Liver (tissue), 9 donors: ENCODE data around the gene LPAR2. TPM values are rescaled to one million over a fixed set of nuclear protein-coding genes. Genes with fewer than 3 reads are reported as not detected.
A peak's percentile ranks its signal among the peaks of the same experiment; 100 is the strongest.

Source experiments
- DNase-seq: peaks from one replicate; pipeline ENCODE4 v3.0.0-alpha.2; 2017; ENCODE audit warnings: low spot score
- H3K27ac ChIP-seq, 2 donors: one replicate each; pipeline ENCODE4 v1.7.0; 2013; ENCODE audit warnings: inconsistent platforms in 2 of 2, low read length in 2 of 2, control low read depth in 1 of 2, low read depth in 1 of 2, mild to moderate bottlenecking in 1 of 2
- H3K27me3 ChIP-seq, 4 donors: one replicate each; pipeline versions ENCODE4 v1.6.1 to v1.7.0; 2013; ENCODE audit warnings: low read length in 3 of 4, inconsistent platforms in 1 of 4, mild to moderate bottlenecking in 1 of 4, moderate library complexity in 1 of 4; ENCODE audit not compliant: control insufficient read depth in 4 of 4, insufficient read depth in 4 of 4
- H3K36me3 ChIP-seq, 4 donors: one replicate each; pipeline versions ENCODE4 v1.6.1 to v1.7.0; 2013; ENCODE audit warnings: low read length in 3 of 4, mild to moderate bottlenecking in 3 of 4, low read depth in 1 of 4, moderate library complexity in 1 of 4; ENCODE audit not compliant: control insufficient read depth in 4 of 4, insufficient read depth in 3 of 4
- H3K4me1 ChIP-seq, 4 donors: one replicate each; pipeline versions ENCODE4 v1.6.1 to v1.7.0; 2013; ENCODE audit warnings: low read length in 3 of 4, mild to moderate bottlenecking in 3 of 4, moderate library complexity in 1 of 4; ENCODE audit not compliant: control insufficient read depth in 4 of 4, insufficient read depth in 4 of 4
- H3K4me3 ChIP-seq, 3 donors: one replicate each; pipeline versions ENCODE4 v1.6.1 to v1.7.0; 2013; ENCODE audit warnings: low read length in 3 of 3, control low read depth in 1 of 3, low read depth in 1 of 3, mild to moderate bottlenecking in 1 of 3
- H3K9ac ChIP-seq, 2 donors: one replicate each; pipeline ENCODE4 v1.7.0; 2013; ENCODE audit warnings: low read length in 2 of 2, mild to moderate bottlenecking in 2 of 2, moderate library complexity in 2 of 2, control low read depth in 1 of 2, low read depth in 1 of 2
- H3K9me3 ChIP-seq, 4 donors: one replicate each; pipeline versions ENCODE4 v1.6.1 to v1.7.0; 2013; ENCODE audit warnings: low read length in 3 of 4; ENCODE audit not compliant: control insufficient read depth in 4 of 4
- ATF3 ChIP-seq: IDR thresholded peaks from 2 replicates; pipeline ENCODE4 v1.6.1; 2016; ENCODE audit warnings: antibody characterized with exemption
- CTCF ChIP-seq: fragments of 150-350 bp; IDR thresholded peaks from 2 replicates; pipeline ENCODE4 v1.5.1; 2017; ENCODE audit warnings: improper control_type of control experiment, low read depth, low read length; ENCODE audit not compliant: missing input control
- EGR1 ChIP-seq, 2 donors: IDR thresholded peaks; 2 replicates each; pipeline ENCODE4 v1.6.1; 2016 to 2018; ENCODE audit warnings: antibody characterized with exemption in 2 of 2, low read depth in 2 of 2
- FOXA1 ChIP-seq: IDR thresholded peaks from 2 replicates; pipeline ENCODE4 v1.6.1; 2016; ENCODE audit warnings: antibody characterized with exemption
- HNF4A ChIP-seq, 2 donors: conservative IDR thresholded peaks; 2 replicates each; pipeline ENCODE4 v1.6.1; 2016; ENCODE audit warnings: antibody characterized with exemption in 2 of 2, mild to moderate bottlenecking in 2 of 2
- HNF4G ChIP-seq: IDR thresholded peaks from 2 replicates; pipeline ENCODE4 v1.6.1; 2016; ENCODE audit warnings: antibody characterized with exemption
- JUND ChIP-seq, 2 donors: IDR thresholded peaks; 2 replicates each; pipeline ENCODE4 v1.6.1; 2016; ENCODE audit warnings: antibody characterized with exemption in 2 of 2
- MAX ChIP-seq: IDR thresholded peaks from 2 replicates; pipeline ENCODE4 v1.6.1; 2016; ENCODE audit warnings: antibody characterized with exemption
- NR2F2 ChIP-seq: IDR thresholded peaks from 2 replicates; pipeline ENCODE4 v1.6.1; 2016; ENCODE audit warnings: antibody characterized with exemption
- RAD21 ChIP-seq, 2 donors: IDR thresholded peaks; 2 replicates each; pipeline ENCODE4 v1.6.1; 2016; ENCODE audit warnings: antibody characterized with exemption in 2 of 2, mild to moderate bottlenecking in 2 of 2
- RXRA ChIP-seq, 2 donors: IDR thresholded peaks; 2 replicates each; pipeline ENCODE4 v1.6.1; 2017 to 2018; ENCODE audit warnings: antibody characterized with exemption in 2 of 2, mild to moderate bottlenecking in 1 of 2
- SP1 ChIP-seq: IDR thresholded peaks from 2 replicates; pipeline ENCODE4 v1.6.1; 2018; ENCODE audit warnings: antibody characterized with exemption, mild to moderate bottlenecking
- TAF1 ChIP-seq: conservative IDR thresholded peaks from 2 replicates; pipeline ENCODE4 v1.6.1; 2016; ENCODE audit warnings: antibody characterized with exemption, mild to moderate bottlenecking
- YY1 ChIP-seq: IDR thresholded peaks from 2 replicates; pipeline ENCODE4 v1.6.1; 2016; ENCODE audit warnings: antibody characterized with exemption, mild to moderate bottlenecking
- ZBTB33 ChIP-seq: IDR thresholded peaks from 2 replicates; pipeline ENCODE4 v1.6.1; 2016; ENCODE audit warnings: antibody characterized with exemption
- WGBS: extraction: QIAGEN DNeasy Blood & Tissue Kit; methylation state at CpG from one replicate; pipeline ENCODE4 v1.1.7; 2013; 5-methylcytosine and 5-hydroxymethylcytosine counted together
- polyA plus RNA-seq, 2 donors: library from polyadenylated mRNA; stranded (reverse) in 1 of 2; unstranded in 1 of 2; fragments of 200-250 nt in 1 of 2; fragments of >200 nt in 1 of 2; fragmentation: Nextera tagmentation in 1 of 2; extraction: Ambion mirVana in 1 of 2; gene quantifications; one replicate each; pipeline versions ENCODE4 v1.2.1 to v1.2.3, GENCODE V29; 2013 to 2015
- total RNA-seq, 2 donors: library from RNA; depleted of rRNA; stranded (reverse); fragments of >200 nt; gene quantifications; one replicate each; pipeline ENCODE4 v1.2.3, GENCODE V29; 2014
- donor health status: healthy.
- donor health status: healthy.
- donor health status: healthy.
- donor health status: healthy.
- donor health status: healthy.

LPAR2 gene
- total and polyA plus RNA-seq, 4 donors, result 1.0 to 3.4 (median 1.2) TPM

GRCh38 chr19:19634516-19635312 is 6.7 kb upstream of the LPAR2 start:
- Histone ChIP-seq H3K27ac (no peak overlapping the region), H3K36me3 (peaks cover 3 to 12% (median 5%) of the 10 kb centered on the region in 4 donors), H3K4me1 (no peaks in the 10 kb centered on the region), H3K27me3 (no peaks in the 10 kb centered on the region), H3K9me3 (no peaks in the 10 kb centered on the region), H3K9ac (no peak overlapping the region), H3K4me3 (no peak overlapping the region)
- 97% methylated on average over 36 of the region's 36 CpGs for WGBS
- no peak for DNase-seq
- no peak for TF ChIP-seq ZBTB33
- no peak for TF ChIP-seq JUND (IDR thresholded peaks at IDR 0.05)
- no peak for TF ChIP-seq RXRA (IDR thresholded peaks at IDR 0.05)
- TF ChIP-seq TAF1, result no peak
- TF ChIP-seq MAX, result no peak
- TF ChIP-seq YY1, result no peak
- TF ChIP-seq HNF4G, result no peak
- TF ChIP-seq SP1, result no peak
- TF ChIP-seq RAD21 (IDR thresholded peaks at IDR 0.05), result no peak
- no peak for TF ChIP-seq HNF4A (conservative IDR thresholded peaks at IDR 0.05)
- no peak for TF ChIP-seq ATF3
- no peak for TF ChIP-seq CTCF
- no peak for TF ChIP-seq EGR1 (IDR thresholded peaks at IDR 0.05; ENCODE audit: low read depth in 2 of 2)
- no peak for TF ChIP-seq FOXA1
- no peak for TF ChIP-seq NR2F2

GRCh38 chr19:19633711-19634515 is 5.9 kb upstream of the LPAR2 start:
- H3K36me3 ChIP-seq, result peaks cover 0 to 12% (median 5%) of the 10 kb centered on the region in 4 donors
- no peak overlapping the region for H3K9ac ChIP-seq
- H3K4me3 ChIP-seq, result no peak overlapping the region
- WGBS, result 97% methylated on average over 22 of the region's 22 CpGs
- H3K9me3 ChIP-seq, result no peaks in the 10 kb centered on the region
- no peak for DNase-seq
- peak; percentile 86 for TF ChIP-seq NR2F2
- no peak for TF ChIP-seq SP1
- H3K27me3 ChIP-seq, result no peaks in the 10 kb centered on the region
- H3K4me1 ChIP-seq, result no peaks in the 10 kb centered on the region
- H3K27ac ChIP-seq, result no peak overlapping the region
